ENCODE results near the gene HOXB3. TPM values are rescaled to one million over a fixed set of nuclear protein-coding genes. Genes with fewer than 3 reads are reported as not detected.

HOXB3 gene
- total RNA-seq, 1 experiment from 2014 or later, result not detected

- H3K56ac ChIP-seq (ENCODE audit: insufficient read length, low read depth, low read length), result no peak overlapping the region
- H2AK5ac ChIP-seq (ENCODE audit: insufficient read length, low read length), result no peak overlapping the region
- H4K20me1 ChIP-seq (ENCODE audit: control insufficient read depth, insufficient read depth, insufficient read length), result no peaks in the 10 kb centered on the region
- Mint-ChIP-seq H3K4me1 (peaks cover 7 to 12% of the 10 kb centered on the region in 2 experiments), H3K4me3 (no peak overlapping the region), H3K27ac (no peak overlapping the region; a peak in 1 of 7 replicates), H3K36me3 (ENCODE audit: insufficient read depth in 1 of 3, low read depth in 3 of 3) (peaks cover 0 to 1% (median 0%) of the 10 kb centered on the region in 3 experiments; a peak in 2 of 7 replicates), H3K27me3 (ENCODE audit: low read depth) (peaks cover 100% of the 10 kb centered on the region), H3K9me3 (peaks cover 4 to 15% of the 10 kb centered on the region in 2 experiments)
- WGBS (ENCODE audit: extremely low coverage, insufficient read length, low lambda C conversion rate), result no CpG with 5 or more reads among the region's 27 CpGs
- H4K5ac ChIP-seq (ENCODE audit: insufficient read length, low read depth, low read length), result no peak overlapping the region
- H2BK5ac ChIP-seq (ENCODE audit: insufficient read length, low read length), result no peak overlapping the region
- no peak overlapping the region for H2BK20ac ChIP-seq (ENCODE audit: low read depth, low read length, poor library complexity, severe bottlenecking)
- no peaks in the 10 kb centered on the region for H3K79me2 ChIP-seq (ENCODE audit: insufficient read depth, low read length)
- H4K8ac ChIP-seq (replicated peaks; ENCODE audit: insufficient read length, low read depth, low read length), result no peak overlapping the region
- TF ChIP-seq CTCF (conservative IDR thresholded peaks at IDR 0.05), result no peak
- no peak overlapping the region for H2BK12ac ChIP-seq (ENCODE audit: insufficient read length, low read depth, low read length)
- H3K79me1 ChIP-seq (ENCODE audit: insufficient read depth, low read depth, low read length, poor library complexity, severe bottlenecking), result no peaks in the 10 kb centered on the region
- H3K23ac ChIP-seq (ENCODE audit: insufficient read length, low read depth, low read length), result no peak overlapping the region
- H4K91ac ChIP-seq (ENCODE audit: insufficient read length, low read depth, low read length), result no peak overlapping the region
- H3K4ac ChIP-seq (ENCODE audit: low read depth, low read length), result no peak overlapping the region
- H2AFZ ChIP-seq (ENCODE audit: low read length), result no peak overlapping the region
- no peak overlapping the region for H2BK120ac ChIP-seq (ENCODE audit: low read depth, low read length, poor library complexity, severe bottlenecking)
- no peaks in the 10 kb centered on the region for H3K9me3 ChIP-seq (ENCODE audit: control insufficient read depth, low read depth, low read length)
- H3K18ac ChIP-seq (ENCODE audit: insufficient read length, low read depth, low read length), result no peak overlapping the region
- H2BK15ac ChIP-seq (ENCODE audit: low read depth, low read length), result no peak overlapping the region
- DNase-seq, result peak; percentile 24
- peaks cover 5% of the 10 kb centered on the region for H3K23me2 ChIP-seq (ENCODE audit: insufficient read length, low read depth, low read length, poor library complexity, severe bottlenecking)
- H3K4me2 ChIP-seq (ENCODE audit: insufficient read depth, insufficient read length, low read length), result no peak overlapping the region
- H3K9ac ChIP-seq (ENCODE audit: extremely low read depth, insufficient read length, low read length), result no peak overlapping the region
- H3K4me1 ChIP-seq (ENCODE audit: insufficient read depth, low read length), result no peaks in the 10 kb centered on the region; the same call in none of the 2 replicates
- H3K27me3 ChIP-seq (ENCODE audit: insufficient read depth, low read length), result peaks cover 99% of the 10 kb centered on the region
- no peak overlapping the region for H3T11ph ChIP-seq (ENCODE audit: low read length)
- H3K27ac ChIP-seq (ENCODE audit: insufficient read length, low read depth, low read length), result no peak overlapping the region
- no peak overlapping the region for H3K14ac ChIP-seq (ENCODE audit: insufficient read depth, low read length)
These were observed 37.8 kb upstream of the HOXB3 start for GRCh38 chr17:48627623-48628521.
